Left lung (tissue), 10 donors: ENCODE data around the gene ANXA10. TPM values are rescaled to one million over a fixed set of nuclear protein-coding genes. Genes with fewer than 3 reads are reported as not detected.

Experiments used
- ATAC-seq: fragments of 200-7000 bp; cut with Tn5 transposase; one replicate; pipeline ENCODE4 v1.9.1; 2020; ENCODE audit warnings: moderate library complexity
- DNase-seq, 4 donors: peaks; one replicate each; pipeline ENCODE4 v3.0.0-alpha.2; 2013 to 2020
- H3K27ac ChIP-seq, 2 donors: fragments of 200-600 bp; sonication (generic) in 1 of 2; one replicate each; pipeline versions ENCODE4 v1.5.0 to v1.8.0; 2020 to 2021
- H3K27me3 ChIP-seq, 2 donors: fragments of 200-600 bp; sonication (generic) in 1 of 2; one replicate each; pipeline versions ENCODE4 v1.5.0 to v1.8.0; 2020 to 2021
- H3K36me3 ChIP-seq, 2 donors: fragments of 200-600 bp; sonication (generic) in 1 of 2; one replicate each; pipeline versions ENCODE4 v1.5.0 to v1.8.0; 2020 to 2021
- H3K4me1 ChIP-seq, 2 donors: fragments of 200-600 bp; one replicate each; pipeline ENCODE4 v1.8.0; 2021
- H3K4me3 ChIP-seq, 2 donors: fragments of 200-600 bp; sonication (generic) in 1 of 2; one replicate each; pipeline versions ENCODE4 v1.5.0 to v1.8.0; 2020 to 2021; ENCODE audit warnings: mild to moderate bottlenecking in 1 of 2
- H3K9me3 ChIP-seq, 2 donors: fragments of 200-600 bp; sonication (generic) in 1 of 2; one replicate each; pipeline versions ENCODE4 v1.5.0 to v1.8.0; 2020 to 2021
- intact Hi-C, 2 donors: fragments of 100-400 bp; cut with DNase I; formaldehyde crosslinking; loops; one replicate each; pipeline versions ENCODE4 v1.11.2 to v1.14.2; 2022
- polyA plus RNA-seq, 6 donors: library from polyadenylated mRNA; unstranded; fragments of 120-200 nt; gene quantifications; one replicate each; pipeline ENCODE4 v1.2.1, GENCODE V29; 2013; ENCODE audit not compliant: insufficient read length in 6 of 6
- total RNA-seq, 2 donors: library from RNA; stranded (reverse); fragmentation: NEBNext Ultra II Directional; extraction: Animal tissue kit (Norgen Biotek cat#: 25700); gene quantifications; one replicate each; pipeline ENCODE4 v1.2.1, GENCODE V29; 2021
- TF ChIP-seq, protein P1 (sequence below), 2 donors: fragments of 200-600 bp; sonication (generic) in 1 of 2; IDR thresholded peaks; one replicate each; pipeline versions ENCODE4 v1.5.0 to v1.8.0; 2021; ENCODE audit warnings: antibody characterized with exemption in 2 of 2
- donor health status: DM: no; HTN: yes; CAD: no.
- donor health status: DM: no; HTN: no; CAD: no.

The ANXA10 gene
- total and polyA plus RNA-seq, 8 donors: 0.25 to 0.63 (median 0.47) TPM; not detected in 5

DNA sequence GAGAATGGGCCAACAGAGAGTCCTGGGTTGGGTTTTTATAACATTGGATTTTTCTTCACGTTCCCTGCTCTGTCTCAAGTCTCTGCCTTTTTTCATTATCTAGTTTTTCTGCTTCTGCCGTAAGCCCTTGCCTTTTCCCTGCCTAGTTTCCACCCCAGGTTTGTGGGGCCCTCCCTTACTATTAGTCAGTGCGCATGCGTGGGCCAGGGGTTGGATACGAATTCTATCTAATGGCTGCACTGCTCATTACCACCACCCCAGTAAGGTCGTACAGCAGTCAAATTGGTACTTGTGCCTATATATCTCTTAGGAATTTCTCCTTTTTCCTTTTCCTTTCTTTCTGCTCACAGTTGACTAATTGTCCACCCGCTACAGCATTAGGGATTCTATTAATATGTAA lies 49.4 kb downstream of the ANXA10 start:
- DNase-seq (no peak), ATAC-seq (no peak)
- TF ChIP-seq, protein P1, sequence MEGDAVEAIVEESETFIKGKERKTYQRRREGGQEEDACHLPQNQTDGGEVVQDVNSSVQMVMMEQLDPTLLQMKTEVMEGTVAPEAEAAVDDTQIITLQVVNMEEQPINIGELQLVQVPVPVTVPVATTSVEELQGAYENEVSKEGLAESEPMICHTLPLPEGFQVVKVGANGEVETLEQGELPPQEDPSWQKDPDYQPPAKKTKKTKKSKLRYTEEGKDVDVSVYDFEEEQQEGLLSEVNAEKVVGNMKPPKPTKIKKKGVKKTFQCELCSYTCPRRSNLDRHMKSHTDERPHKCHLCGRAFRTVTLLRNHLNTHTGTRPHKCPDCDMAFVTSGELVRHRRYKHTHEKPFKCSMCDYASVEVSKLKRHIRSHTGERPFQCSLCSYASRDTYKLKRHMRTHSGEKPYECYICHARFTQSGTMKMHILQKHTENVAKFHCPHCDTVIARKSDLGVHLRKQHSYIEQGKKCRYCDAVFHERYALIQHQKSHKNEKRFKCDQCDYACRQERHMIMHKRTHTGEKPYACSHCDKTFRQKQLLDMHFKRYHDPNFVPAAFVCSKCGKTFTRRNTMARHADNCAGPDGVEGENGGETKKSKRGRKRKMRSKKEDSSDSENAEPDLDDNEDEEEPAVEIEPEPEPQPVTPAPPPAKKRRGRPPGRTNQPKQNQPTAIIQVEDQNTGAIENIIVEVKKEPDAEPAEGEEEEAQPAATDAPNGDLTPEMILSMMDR (IDR thresholded peaks at IDR 0.05): no peak
- H3K27ac ChIP-seq: no peak overlapping the region
- no peaks in the 10 kb centered on the region for H3K9me3 ChIP-seq
- no peak overlapping the region for H3K4me3 ChIP-seq
- no peaks in the 10 kb centered on the region for H3K4me1 ChIP-seq
- no peaks in the 10 kb centered on the region for H3K36me3 ChIP-seq
- H3K27me3 ChIP-seq: no peaks in the 10 kb centered on the region
- intact Hi-C loops: no loop called here

DNA sequence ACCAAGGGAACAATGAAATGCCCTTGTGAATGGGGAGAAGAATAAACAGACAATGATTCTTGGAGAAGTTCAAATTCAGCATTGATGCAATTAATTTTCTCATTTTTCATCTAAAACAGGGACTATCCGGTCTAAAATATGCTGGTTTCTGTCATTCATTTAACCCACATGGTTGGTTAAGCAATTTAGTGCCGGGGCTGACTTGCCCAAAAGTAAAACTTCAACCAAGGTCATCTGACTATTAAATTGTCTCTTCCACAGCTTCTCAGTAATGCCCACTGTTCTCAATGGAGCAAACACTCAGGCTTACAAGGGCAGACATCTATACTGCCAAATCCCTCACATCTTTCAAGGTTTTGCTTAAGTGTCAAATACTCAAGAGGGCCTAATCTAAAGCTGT lies 51.3 kb downstream of the ANXA10 start:
- Histone ChIP-seq H3K27me3 (no peaks in the 10 kb centered on the region), H3K27ac (no peak overlapping the region), H3K4me3 (no peak overlapping the region), H3K9me3 (no peaks in the 10 kb centered on the region), H3K4me1 (no peaks in the 10 kb centered on the region), H3K36me3 (no peaks in the 10 kb centered on the region)
- ATAC-seq (no peak), DNase-seq (no peak)
- intact Hi-C loops: no loop called here
- TF ChIP-seq, protein P1 (IDR thresholded peaks at IDR 0.05): no peak

DNA sequence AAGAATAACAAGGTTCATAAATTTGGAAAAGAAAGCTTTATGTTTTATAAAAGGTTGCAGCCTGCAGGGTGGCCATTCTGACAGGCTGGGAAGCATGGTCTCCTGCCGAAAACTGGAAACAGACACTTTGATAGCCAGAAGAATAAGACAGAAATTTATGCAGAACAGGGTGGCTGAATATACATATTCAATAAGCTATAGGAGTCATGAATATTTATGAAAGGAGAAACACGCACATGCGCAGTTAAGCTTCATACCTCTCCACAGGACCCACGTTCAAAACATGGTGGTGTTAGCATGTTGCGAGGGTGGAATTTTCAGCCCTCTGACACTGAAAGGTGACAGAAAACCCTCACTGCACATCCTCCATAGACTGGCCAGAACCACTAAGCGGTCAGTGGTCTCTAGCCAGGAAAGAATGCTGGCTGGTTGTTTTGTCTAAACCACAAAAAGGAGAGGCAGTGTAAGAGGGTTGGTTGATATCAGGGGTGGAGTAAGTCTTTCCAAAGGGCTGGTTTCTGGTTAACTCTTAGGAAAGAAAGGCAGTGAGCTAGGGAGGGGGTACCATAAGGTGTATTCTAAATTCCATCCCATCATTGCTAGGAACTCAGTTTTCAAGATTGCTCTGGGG lies 58.2 kb downstream of the ANXA10 start:
- intact Hi-C loops: no loop called here
- Histone ChIP-seq H3K4me3 (no peak overlapping the region), H3K27ac (no peak overlapping the region), H3K27me3 (no peaks in the 10 kb centered on the region), H3K36me3 (no peaks in the 10 kb centered on the region), H3K4me1 (no peaks in the 10 kb centered on the region), H3K9me3 (no peaks in the 10 kb centered on the region)
- no peak for DNase-seq
- ATAC-seq: no peak
- TF ChIP-seq, protein P1 (IDR thresholded peaks at IDR 0.05): no peak

DNA sequence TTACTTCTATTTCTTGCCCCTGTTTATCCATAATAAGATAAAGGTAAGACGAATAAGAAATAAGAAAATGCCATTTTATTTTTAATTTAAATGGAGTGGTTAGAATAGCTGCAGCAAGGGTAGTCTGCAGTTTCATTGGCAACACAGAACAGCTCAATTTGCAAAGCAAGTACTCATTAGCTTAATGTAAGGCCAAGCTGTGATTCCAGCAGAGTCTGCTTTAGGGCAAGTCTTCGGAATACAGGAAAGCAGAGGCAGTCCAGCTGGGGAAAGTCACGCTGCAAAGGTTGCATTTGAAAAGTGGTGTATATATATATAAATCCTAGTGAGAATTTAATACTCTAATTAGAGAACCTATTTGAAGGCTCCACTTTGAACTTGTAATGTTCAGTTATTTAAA lies 59.0 kb downstream of the ANXA10 start:
- DNase-seq: peak in 1 of 4 donors; percentile 21
- Histone ChIP-seq H3K36me3 (no peaks in the 10 kb centered on the region), H3K4me1 (no peaks in the 10 kb centered on the region), H3K27ac (no peak overlapping the region), H3K27me3 (no peaks in the 10 kb centered on the region), H3K4me3 (no peak overlapping the region), H3K9me3 (no peaks in the 10 kb centered on the region)
- intact Hi-C loops: no loop called here
- ATAC-seq: no peak
- TF ChIP-seq, protein P1 (IDR thresholded peaks at IDR 0.05): no peak

DNA sequence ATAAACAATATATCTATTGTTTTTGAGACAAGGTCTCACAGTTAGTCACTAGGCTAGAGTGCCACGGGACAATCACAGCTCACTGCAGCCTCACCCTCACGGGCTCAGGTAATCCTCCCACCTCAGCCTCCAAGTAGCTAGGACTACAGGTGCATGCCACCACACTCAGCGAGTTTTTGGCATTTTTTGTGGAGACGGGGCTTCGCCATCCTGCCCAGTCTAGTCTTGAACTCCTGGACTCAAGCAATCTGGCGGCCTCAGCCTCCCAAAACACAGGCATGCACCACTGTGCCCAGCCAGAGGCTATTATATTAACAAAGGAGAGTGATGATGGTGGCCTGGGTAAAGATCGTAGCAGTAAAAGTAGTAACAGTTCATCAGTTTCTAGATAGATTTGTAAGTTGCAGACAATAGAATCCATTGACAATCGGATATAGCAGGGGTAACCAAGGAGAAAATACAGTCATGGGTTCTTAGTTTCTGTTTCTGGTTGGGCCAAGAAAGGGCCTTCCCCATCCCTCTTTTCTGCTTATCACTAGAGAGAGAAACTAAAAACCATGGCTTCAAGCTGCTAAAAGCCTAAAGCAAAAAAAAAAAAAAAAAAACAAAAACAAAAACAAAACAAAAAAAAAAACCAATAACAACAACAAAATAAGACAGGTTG lies 60.6 kb downstream of the ANXA10 start:
- no peak overlapping the region for H3K27ac ChIP-seq
- DNase-seq (no peak), ATAC-seq (no peak)
- H3K36me3 ChIP-seq: no peaks in the 10 kb centered on the region
- H3K9me3 ChIP-seq: no peaks in the 10 kb centered on the region
- intact Hi-C loops: no loop called here
- no peaks in the 10 kb centered on the region for H3K4me1 ChIP-seq
- TF ChIP-seq, protein P1 (IDR thresholded peaks at IDR 0.05): no peak
- no peak overlapping the region for H3K4me3 ChIP-seq
- no peaks in the 10 kb centered on the region for H3K27me3 ChIP-seq
